CMK (cell line): ENCODE measurements around the gene TUBB.
"Not testable (repeated sequence)": the region's sequence is repeated elsewhere in the genome, so short reads cannot be mapped to it uniquely, and the experiment has no call there.

Experiments used
- DNase-seq: peaks from one replicate; pipeline ENCODE4 v3.0.0-alpha.2; 2010; ENCODE audit warnings: low read depth

Gene TUBB

DNA sequence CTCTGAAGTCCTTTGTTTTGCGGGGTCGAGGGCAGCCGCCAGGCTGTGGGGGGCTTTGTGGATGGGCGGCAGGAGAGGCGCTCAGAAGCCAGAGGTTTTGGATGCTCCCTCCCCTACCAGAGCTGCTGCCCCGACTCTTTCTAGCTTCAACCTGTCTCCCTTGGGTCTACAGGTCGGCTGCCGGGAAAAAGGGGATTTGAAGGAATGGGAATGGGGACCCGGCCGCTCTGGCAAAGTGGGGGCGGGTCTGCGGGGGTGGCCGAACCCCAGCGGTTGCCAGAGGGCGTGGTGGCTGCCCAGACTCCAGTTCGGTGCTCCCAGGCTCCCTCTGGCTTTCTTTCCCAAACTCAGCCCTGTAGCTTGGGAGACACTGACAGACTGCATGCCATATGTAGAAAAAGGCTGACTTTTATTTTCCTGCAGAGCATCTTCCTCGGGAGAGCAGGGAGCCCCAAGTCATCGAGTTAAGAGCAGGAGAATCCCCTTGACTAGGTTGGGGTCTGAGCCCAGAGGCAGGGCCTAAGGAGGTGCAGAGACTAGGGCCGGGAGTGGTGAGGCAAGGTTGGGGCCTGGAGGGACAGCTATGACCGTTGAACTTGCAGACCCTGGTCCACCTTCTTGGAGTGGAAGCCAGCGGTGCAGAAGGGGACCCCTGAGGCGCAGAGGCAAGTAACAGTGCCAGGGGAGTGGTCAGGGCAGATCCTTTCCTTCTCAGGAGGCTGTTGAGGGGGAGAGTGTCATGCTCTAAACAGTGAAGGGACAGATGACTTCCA lies 32.3 kb upstream of the TUBB start:
- no peak for DNase-seq

DNA sequence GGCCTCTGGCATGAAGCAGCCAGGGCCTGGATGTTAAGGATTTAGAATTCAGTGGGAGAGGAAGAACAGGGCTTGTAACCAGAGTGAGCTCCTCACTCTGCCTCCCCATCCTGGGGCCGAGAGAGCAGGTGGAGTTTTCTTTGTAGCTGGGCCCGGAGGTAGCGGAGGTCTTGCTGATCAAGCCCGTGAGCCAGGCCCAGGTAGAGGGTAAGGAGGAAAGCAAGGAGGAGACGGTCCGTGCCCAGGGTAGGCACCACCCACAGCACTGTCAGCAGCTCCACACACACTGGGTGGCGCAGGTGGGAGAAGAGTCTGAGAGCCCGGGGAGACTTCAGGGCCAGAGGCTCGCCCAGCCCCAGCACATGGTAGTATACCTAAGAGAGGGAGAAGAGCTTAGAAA lies 31.6 kb upstream of the TUBB start:
- DNase-seq: no peak

DNA sequence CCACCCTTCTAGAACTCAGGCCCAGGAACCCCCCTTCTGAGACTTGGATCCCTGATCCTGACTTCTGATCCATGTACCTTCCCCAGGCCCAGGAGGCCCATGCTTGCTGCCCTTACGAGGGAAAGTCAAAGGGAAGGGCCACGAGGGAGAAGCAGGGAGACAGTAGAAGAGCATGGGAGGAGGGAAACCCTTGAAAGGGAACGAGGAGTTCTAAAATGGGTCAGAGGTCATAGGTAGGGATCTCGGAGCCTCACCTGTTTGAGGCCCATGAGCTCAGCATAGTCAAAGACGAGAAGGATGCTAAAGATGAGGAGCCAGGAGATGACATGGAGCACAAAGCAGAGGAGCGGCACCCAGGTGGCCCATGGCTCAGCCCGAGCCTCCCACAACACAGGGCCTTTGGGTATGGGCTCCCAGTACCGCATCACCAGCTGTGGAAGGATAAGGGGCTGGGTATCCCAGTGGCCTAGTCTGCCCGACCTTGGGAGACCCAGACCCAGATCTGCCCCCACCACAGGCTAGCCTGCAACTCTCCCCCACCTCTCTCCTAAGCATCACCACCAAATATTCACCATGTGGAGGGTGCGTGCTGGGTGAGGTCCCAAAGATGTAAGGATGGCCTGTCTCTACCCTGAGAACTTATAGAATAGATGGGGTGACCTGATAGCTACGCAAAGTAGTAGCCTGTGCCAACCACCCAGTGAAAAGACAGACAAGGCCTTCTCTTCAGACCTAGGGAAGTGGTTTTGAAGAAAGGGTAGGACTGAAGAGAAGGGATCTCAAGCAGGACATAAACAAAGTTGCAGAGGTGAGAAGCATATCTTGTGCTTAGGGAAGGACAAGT lies 30.9 kb upstream of the TUBB start:
- DNase-seq: no peak

DNA sequence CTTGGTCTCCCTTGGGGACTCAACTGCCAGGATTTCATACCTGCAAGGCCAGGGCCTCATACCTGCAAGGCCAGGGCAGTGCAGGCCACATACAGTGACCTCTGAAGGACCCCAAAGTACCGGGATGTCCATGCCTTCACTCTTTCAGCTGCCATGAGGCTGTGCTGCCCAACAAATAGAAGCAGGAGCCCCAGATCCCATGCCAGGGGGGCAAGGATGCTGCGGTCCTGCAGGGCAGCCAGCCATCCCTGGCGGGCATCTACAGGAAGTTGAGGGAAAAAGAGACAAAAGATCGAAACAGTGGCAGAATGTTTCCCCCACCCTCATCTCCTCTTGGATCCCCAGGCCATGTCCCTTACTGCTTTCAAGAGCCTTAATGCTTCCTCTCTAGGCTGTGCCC lies 30.2 kb upstream of the TUBB start:
- DNase-seq: no peak

DNA sequence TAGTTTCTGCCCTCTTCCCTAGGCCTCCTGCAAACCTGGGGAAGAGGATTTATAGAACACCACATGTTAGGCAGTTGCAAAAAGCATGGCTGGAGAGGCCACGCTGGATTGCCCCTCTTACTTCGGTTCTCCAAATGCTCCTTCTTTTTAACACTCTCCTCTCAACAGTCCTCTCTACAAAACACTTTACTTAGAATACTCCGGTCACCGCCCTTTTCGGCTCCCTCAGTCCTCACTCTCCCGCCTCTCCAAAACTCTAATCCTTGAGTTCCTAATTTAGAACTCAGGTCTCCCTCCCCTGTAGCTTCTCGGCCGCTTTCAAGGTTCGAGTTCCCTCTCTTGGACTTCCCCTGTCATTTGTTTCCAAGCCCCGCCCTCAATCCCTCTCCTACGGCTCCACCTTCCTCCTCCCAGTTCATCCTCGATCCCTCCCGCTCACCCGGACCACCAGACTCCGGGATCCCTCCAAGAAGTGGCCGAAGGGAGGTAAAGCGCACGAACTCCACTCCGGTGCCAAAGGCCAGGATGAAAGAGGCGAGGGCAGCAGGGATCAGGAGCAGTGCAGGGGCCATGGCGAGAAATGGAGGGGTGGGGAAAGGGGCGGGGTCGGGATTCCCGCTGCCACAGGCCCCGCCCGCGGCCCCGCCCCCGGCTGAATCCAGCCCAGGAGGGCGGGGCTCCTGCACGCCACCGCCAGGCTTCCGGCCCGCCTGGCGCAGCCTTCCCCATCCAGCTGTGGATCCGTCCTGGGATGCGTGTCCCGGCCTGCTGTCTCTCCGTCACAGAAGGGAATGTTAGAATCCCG lies 29.5 kb upstream of the TUBB start, which contains the start of gene NRM:
TSS of gene NRM (minus strand) at position 582 of the 805 bp plus-strand sequence. CDS start at position 572, 10 bp downstream.
- peak; percentile 85 for DNase-seq

DNA sequence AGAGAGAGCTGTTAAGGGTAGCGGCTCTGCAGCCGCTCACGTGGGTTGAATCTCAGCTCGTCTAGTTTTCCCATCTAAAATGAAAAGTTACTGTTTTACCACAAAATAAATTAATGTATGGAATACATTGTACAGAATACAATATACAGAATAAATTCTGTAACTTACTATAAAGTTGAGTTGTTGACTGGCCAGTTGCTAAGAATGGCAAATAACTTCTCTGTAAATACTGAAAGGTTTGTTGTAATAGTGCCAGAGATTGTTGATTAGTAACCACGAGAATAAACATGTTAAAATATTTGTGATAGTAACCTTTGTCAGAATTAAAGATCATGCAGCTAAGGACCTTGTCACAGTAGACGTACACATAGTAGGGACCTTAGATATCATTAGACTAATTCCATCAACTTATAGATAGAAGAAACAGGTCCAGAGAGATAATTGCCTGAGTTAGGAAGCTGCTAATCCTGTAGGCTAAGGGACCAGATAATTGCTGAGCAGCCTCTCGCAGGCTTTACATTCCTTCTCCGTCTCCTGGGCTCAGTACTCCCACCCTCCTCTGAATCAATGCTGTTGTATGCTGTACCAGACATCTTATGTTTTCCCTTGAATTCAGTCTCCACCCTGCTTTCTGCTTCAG lies 28.8 kb upstream of the TUBB start:
- no peak for DNase-seq

DNA sequence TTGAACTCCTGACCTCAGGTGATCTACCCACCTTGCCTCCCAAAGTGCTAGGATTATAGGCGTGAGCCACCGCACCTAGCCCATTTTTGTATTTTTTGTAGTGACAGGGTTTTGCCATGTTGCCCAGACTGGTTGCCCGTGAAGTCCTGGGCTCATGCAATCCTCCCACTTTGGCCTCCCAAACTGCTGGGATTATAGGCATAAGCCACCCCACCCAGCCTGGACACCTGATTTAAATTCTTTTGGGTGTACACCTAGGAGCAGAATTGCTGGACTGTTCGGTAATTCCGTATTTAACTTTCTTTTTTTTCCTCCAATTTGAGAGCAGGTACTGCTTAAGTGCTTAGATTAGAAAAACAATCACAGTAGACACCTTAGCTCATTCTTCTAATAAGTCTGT lies 23.7 kb upstream of the TUBB start:
- no peak for DNase-seq

DNA sequence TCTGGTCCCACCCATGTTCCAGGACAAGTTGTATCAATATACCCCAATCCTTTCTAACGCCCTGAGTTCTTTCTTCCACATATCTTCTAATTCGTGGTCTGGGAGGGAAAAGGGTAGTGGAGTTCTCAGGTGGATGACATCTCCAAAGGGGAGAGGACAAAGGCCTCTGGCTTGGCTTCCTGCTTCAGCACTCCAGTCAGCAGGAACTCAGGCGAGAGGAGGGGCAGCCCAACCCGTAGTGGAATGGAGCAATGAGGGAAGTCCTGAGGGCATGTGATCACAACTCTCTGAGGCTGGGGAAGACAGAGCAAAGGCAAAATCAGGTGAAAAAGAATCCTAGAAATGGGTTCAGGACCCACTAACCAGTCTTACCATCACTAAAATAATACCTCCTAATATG lies 19.8 kb upstream of the TUBB start:
- no peak for DNase-seq

DNA sequence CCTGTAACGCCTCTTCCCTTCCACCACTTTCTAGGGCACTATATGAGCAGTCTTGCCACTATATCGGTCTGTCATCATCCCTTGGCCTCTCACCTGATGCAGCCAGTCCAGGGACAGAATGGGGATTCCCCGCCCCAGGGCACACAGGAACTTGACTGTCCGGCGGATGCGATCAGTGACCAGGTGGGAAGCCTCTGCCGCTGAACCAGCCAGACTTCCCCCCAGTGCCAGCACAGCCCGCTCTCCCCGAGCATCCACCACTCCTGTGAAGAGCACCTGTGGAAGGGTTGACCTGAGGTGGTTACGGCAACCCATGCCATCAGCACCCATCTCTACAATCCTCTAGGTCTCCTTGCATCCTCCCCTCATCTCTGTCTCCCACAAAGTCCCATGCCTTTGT lies 17.1 kb upstream of the TUBB start:
- DNase-seq: no peak

DNA sequence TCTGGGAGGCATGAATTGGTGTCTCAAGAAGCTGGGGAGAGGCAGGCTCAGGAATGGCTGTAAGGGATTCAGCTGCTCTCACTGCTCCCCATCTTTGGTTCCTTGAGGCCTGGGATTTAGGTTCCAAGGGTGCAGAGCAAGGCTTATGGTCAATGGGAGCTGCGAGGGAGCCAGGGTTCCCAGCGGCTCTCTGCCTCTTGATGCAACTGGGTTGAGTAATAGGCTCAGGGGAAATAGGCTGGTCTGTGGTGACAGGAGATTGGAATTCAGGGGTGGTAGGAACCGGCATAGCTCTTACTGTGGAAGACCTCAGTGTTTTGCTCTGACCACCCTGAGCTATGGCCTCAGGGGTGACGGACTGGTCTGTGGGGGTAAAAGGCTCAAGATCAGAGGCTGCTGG lies 16.3 kb upstream of the TUBB start:
- no peak for DNase-seq

DNA sequence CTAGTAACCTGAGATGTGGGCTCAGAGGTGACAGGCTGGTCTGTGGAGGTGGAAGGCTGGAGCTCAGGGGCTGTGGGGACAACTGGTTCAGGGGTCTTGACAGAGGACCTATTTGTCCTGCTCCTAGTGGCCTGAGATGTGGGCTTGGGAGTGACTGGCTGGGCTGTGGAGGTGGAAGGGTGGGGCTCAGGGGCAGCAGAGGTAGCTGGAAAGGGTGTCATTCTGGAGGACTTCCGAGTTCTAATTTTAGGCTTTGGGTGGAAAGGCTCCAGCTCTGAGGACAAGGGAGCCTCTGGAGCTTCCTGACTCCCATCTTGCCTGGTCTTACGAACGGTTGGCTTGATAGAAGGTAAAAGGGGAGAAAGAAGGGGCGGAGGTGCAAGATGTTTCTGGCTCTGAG lies 14.5 kb upstream of the TUBB start:
- DNase-seq: no peak

DNA sequence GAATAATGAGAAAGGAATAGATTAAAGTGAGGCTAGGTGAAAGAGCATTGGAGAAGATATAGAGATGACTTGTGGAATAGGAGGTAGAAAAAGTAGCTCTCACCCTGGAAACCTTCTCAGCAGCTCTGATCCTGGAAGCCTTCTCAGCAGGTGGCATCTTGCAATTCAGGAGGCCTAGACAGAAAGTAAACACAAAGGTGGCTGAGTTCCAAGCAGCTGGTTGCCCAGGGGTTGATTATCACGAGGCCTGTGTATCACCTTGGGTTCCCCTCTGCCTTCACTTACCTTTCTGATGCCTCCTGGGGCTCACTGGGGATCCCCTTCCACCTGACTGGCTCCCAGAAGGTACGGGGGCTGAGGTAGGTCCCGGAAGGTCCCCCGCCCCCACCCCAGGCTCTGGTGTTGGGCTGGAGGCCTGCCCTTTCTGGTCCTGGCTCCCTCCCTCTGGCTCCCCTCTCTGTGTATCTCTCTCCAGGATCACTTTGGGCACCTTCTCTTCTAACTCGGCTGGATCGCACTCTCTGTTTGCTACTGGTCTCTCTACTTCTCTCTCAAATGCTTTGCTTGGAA lies 12.8 kb upstream of the TUBB start:
- no peak for DNase-seq

DNA sequence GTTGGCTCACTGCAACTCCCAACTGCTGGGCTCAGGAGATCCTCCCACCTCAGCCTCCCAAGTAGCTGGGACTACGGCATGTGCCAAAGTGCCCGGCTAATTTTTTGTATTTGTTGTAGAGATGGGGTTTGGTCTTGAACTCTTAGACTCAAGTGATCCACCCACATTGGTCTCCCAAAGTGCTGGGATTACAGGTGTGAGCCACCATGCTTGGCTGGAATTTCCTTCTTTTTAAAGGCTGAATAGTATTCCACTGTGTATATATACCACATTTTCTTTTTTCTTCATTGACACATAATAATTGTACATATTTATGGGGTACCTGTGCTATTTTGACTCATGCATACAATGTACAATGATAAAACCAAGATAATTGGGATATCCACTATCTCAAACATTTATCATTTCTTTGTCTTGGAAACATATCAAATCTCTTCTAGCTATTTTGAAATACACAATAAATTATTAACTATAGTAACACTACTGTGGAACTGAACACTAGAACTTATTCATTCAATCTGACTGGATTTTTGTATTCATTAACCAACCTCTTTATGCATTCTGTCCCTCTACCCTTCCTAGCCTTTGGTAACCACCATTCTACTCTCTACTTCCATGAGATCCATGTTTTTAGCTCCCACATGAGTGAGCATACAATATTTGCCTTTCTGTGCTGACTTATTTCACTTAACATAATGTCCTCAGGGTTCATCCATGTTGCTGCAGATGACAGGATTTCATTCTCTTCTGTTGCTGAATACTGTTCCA lies 10.9 kb upstream of the TUBB start:
- no peak for DNase-seq

DNA sequence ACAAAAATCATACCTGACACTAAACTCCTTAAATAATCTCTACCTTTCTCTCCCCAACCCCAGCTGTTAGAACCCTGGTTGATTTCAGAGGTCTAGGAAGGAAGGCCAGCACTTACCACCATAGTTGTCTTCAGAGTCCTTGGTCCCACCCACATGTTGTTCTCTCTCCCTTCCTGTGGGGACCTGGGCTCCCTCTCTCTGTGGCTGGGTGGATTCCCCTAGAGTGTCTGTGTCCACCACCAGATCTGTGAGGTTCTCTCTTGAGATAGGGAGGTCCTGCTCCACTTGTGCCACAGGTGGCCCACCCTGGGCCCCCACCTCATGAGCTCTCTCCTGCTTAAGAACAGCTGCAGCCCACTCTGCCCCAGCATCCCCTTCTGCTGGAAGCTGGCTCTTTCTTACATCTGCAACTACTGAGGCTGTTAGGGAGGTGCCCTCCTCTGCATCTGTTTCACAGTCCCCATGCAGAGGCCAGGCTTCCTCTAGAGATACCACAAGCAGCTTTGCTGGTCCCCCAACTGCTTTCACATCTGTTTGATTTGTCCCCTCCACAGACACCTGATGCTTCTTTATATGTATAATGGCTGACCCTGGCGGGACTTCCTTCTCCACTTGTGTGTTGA lies 8.3 kb upstream of the TUBB start:
- no peak for DNase-seq

DNA sequence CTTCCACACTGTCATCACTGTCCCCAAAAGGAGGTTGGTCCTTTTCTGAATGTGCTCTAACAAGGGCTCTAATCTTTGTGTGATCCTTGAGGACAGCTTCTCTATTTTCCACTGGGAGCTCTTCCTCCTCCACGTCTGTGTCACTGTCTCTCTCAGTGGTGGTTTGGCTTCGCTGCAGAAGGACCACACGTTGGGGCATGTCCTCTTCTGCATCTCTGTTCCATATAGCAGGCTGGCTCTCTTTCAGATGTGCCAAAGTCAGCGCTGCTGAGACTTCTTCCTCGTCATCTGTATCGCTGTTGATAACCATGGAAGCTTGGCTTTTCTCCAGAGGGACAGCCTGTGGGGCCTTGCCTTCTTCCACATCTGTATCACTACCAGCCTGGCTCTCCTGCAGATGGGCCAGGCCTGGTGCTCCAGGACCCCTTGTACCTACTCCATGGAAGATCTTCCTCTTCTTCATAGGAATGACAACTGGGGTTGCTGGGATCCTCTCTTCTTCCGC lies 7.7 kb upstream of the TUBB start:
- DNase-seq: no peak

DNA sequence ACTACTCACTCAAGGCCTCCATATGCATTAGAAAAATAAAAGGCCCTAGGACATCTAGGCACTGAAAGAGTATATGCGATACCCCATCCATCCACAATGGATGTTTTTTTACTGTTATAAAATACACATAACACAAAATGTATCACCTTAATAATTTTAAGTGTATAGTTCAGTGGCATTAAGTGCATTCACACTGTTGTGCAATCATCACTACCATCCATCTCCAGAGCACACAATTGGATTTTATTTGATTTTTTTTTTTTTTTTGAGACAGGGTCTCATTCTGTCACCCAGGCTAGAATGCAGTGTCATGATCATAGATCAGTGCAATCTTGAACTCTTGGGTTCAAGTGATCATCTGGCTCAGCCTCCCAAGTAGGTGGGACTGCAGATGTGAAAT lies 5.9 kb upstream of the TUBB start:
- no peak for DNase-seq

DNA sequence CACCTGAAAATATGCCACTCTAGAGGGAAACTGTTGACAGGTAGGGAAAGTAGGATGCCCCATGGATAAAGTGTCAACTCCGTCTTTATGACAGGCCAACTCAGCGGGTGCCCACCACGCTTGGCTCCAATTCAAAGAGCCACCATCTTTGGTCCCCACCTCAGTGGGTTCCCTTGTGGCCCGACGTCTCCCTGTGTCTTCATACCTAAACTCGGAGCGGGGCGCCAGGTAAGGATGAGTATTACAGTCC lies 3.3 kb upstream of the TUBB start:
- DNase-seq: no peak

DNA sequence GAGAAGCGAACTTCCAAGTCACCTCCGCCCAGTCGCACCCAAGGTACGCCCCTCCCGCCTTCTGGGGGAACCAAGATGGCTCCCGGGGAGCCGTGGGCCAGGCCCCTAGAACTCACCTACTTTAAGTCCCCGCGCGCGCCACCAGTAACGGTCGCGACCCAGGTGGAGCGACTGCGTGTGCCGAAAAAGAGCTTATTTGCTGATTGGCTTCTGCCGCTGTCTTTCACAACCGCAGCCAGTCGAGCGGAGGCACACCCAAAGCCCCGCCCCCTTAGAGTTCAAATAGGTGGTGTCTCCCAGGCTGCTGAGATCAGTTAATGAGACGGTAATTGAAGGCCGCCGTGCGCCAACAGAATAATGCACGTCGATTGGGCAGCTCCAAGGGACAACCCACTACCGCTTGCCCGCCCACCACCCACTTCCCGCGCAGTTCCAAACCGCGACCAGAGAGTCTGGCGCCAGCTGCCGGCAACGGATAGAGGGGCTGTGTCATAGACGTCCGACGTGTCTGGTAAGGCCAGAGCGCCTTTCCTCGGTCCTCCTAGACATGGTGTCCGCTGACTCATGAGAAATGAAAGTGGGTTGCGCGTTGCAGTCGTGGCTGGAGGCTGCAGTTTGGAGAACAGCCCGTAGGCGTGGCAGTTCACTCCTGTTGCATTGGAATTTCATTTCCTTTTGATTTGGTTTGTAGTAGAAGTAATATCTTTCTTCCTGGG lies 2.9 kb upstream of the TUBB start, which contains the start of gene MDC1:
TSS of gene MDC1 (minus strand) at position 153 of the 716 bp plus-strand sequence. CDS start 2,106 bp downstream, outside the sequence.
- peak; percentile 99 for DNase-seq

DNA sequence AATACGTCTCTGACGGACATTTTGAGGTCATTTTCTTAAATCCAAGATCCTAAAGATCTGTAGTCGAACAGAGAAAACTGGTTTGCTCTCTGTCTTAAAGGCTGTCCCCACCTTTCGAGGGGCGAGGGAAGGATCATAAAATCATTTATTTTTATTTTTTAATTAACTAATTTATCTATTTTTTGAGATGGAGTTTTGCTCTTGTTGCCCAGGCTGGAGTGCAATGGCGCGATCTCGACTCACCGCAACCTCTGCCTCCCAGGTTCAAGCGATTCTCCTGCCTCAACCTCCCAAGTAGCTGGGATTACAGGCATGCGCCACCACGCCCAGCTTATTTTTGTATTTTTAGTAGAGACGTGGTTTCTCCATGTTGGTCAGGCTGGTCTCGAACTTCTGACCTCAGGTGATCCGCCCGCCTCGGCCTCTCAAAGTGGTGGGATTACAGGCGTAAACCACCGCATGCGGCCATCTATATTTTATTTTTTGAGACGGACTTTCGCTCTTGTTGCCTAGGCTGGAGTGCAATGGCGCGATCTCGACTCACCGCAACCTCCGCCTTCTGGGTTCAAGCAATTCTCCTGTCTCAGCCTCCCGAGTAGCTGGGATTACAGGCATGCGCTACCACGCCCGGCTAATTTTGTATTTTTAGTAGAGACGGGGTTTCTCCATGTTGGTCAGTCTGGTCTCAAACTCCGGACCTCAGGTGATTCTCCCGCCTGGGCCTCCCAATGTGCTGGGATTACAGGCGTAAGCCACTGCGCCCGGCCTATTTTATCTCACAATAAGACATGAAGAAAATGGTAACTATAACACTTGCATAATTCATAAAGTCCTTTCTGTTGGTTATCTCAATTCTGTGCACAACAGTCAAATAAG lies 2.1 kb upstream of the TUBB start:
- DNase-seq: not testable (repeated sequence)
